Measurements from ENCODE around the gene LCTL.

The LCTL gene

GRCh38 chr15:66560856-66561525, 4.8 kb downstream of the LCTL start:
- no peak overlapping the region for H3K27ac Mint-ChIP-seq
- no peak overlapping the region for H3K4me3 Mint-ChIP-seq
- DNase-seq (ENCODE audit: low spot score in 2 of 2) (no peak), ATAC-seq (no peak)
- no peaks in the 10 kb centered on the region for H3K4me1 Mint-ChIP-seq
- H3K9me3 Mint-ChIP-seq: no peaks in the 10 kb centered on the region
- no peaks in the 10 kb centered on the region for H3K36me3 Mint-ChIP-seq

- H3K9me3 Mint-ChIP-seq: no peaks in the 10 kb centered on the region
- no peak overlapping the region for H3K27ac Mint-ChIP-seq
- H3K4me3 Mint-ChIP-seq: no peak overlapping the region
- DNase-seq (ENCODE audit: low spot score in 2 of 2) (no peak), ATAC-seq (no peak)
- H3K36me3 Mint-ChIP-seq: no peaks in the 10 kb centered on the region
- H3K4me1 Mint-ChIP-seq: no peaks in the 10 kb centered on the region
Measured at GRCh38 chr15:66558271-66558670, 7.5 kb downstream of the LCTL start.

GRCh38 chr15:66555685-66556084, 10.1 kb downstream of the LCTL start:
- DNase-seq (ENCODE audit: low spot score in 2 of 2) (no peak), ATAC-seq (no peak)
- no peaks in the 10 kb centered on the region for H3K36me3 Mint-ChIP-seq
- H3K4me1 Mint-ChIP-seq: no peaks in the 10 kb centered on the region
- H3K4me3 Mint-ChIP-seq: no peak overlapping the region
- no peak overlapping the region for H3K27ac Mint-ChIP-seq
- no peaks in the 10 kb centered on the region for H3K9me3 Mint-ChIP-seq

- ATAC-seq: no peak
- H3K27ac Mint-ChIP-seq: no peak overlapping the region
- DNase-seq (ENCODE audit: low spot score in 2 of 2): no peak
Measured at GRCh38 chr15:66545255-66545654, 20.5 kb downstream of the LCTL start.

GRCh38 chr15:66542896-66543295, 22.9 kb downstream of the LCTL start:
- Mint-ChIP-seq H3K36me3 (peaks cover 55% of the 10 kb centered on the region), H3K27ac (no peak overlapping the region), H3K4me3 (no peak overlapping the region), H3K9me3 (no peaks in the 10 kb centered on the region), H3K4me1 (no peaks in the 10 kb centered on the region)
- ATAC-seq (no peak), DNase-seq (ENCODE audit: low spot score in 2 of 2) (no peak)

More at GRCh38 chr15:66545255-66545654, 20.5 kb downstream of the LCTL start:
- no peaks in the 10 kb centered on the region for H3K9me3 Mint-ChIP-seq
- no peak overlapping the region for H3K4me3 Mint-ChIP-seq
- H3K4me1 Mint-ChIP-seq: no peaks in the 10 kb centered on the region
- peaks cover 43% of the 10 kb centered on the region for H3K36me3 Mint-ChIP-seq

GRCh38 chr15:66535056-66535455, 30.7 kb downstream of the LCTL start:
- Mint-ChIP-seq H3K4me1 (no peaks in the 10 kb centered on the region), H3K27ac (no peak overlapping the region), H3K9me3 (no peaks in the 10 kb centered on the region), H3K4me3 (no peak overlapping the region), H3K36me3 (peaks cover 66% of the 10 kb centered on the region)
- no peak for ATAC-seq
- DNase-seq (ENCODE audit: low spot score in 2 of 2): no peak

- DNase-seq (ENCODE audit: low spot score in 2 of 2): no peak
- Mint-ChIP-seq H3K4me1 (no peaks in the 10 kb centered on the region), H3K27ac (no peak overlapping the region), H3K9me3 (no peaks in the 10 kb centered on the region), H3K36me3 (peaks cover 84% of the 10 kb centered on the region), H3K4me3 (no peak overlapping the region)
- ATAC-seq: no peak
Measured at GRCh38 chr15:66524838-66525237, 41.0 kb downstream of the LCTL start.

GRCh38 chr15:66523926-66524325, 41.9 kb downstream of the LCTL start:
- peaks cover 84% of the 10 kb centered on the region for H3K36me3 Mint-ChIP-seq
- ATAC-seq (no peak), DNase-seq (ENCODE audit: low spot score in 2 of 2) (no peak)
- no peaks in the 10 kb centered on the region for H3K9me3 Mint-ChIP-seq
- no peak overlapping the region for H3K4me3 Mint-ChIP-seq
- no peak overlapping the region for H3K27ac Mint-ChIP-seq
- no peaks in the 10 kb centered on the region for H3K4me1 Mint-ChIP-seq

- no peaks in the 10 kb centered on the region for H3K4me1 Mint-ChIP-seq
- H3K27ac Mint-ChIP-seq: no peak overlapping the region
- H3K9me3 Mint-ChIP-seq: no peaks in the 10 kb centered on the region
- ATAC-seq (no peak), DNase-seq (ENCODE audit: low spot score in 2 of 2) (no peak)
- H3K36me3 Mint-ChIP-seq: peaks cover 80% of the 10 kb centered on the region
- no peak overlapping the region for H3K4me3 Mint-ChIP-seq
Measured at GRCh38 chr15:66515901-66516322, 49.9 kb downstream of the LCTL start.

- H3K36me3 Mint-ChIP-seq: peaks cover 77% of the 10 kb centered on the region
- DNase-seq (ENCODE audit: low spot score in 2 of 2) (no peak), ATAC-seq (no peak)
- H3K9me3 Mint-ChIP-seq: no peaks in the 10 kb centered on the region
- H3K27ac Mint-ChIP-seq: peak overlapping the region; percentile 43
- no peak overlapping the region for H3K4me3 Mint-ChIP-seq
- H3K4me1 Mint-ChIP-seq: no peaks in the 10 kb centered on the region
Measured at GRCh38 chr15:66514586-66514985, 51.2 kb downstream of the LCTL start.

GRCh38 chr15:66508293-66508883, 57.4 kb downstream of the LCTL start:
- H3K27ac Mint-ChIP-seq: no peak overlapping the region
- no peaks in the 10 kb centered on the region for H3K9me3 Mint-ChIP-seq
- peaks cover 51% of the 10 kb centered on the region for H3K36me3 Mint-ChIP-seq
- no peak for DNase-seq (ENCODE audit: low spot score in 2 of 2)
- no peak overlapping the region for H3K4me3 Mint-ChIP-seq
- ATAC-seq: no peak
- peaks cover 20% of the 10 kb centered on the region for H3K4me1 Mint-ChIP-seq

- Mint-ChIP-seq H3K36me3 (peaks cover 68% of the 10 kb centered on the region), H3K9me3 (no peaks in the 10 kb centered on the region), H3K4me3 (peak overlapping the region; percentile 83), H3K27ac (peak overlapping the region; percentile 98), H3K4me1 (peaks cover 35% of the 10 kb centered on the region)
- ATAC-seq: no peak
- no peak for DNase-seq (ENCODE audit: low spot score in 2 of 2)
Measured at GRCh38 chr15:66505818-66506217, 60.0 kb downstream of the LCTL start.

GRCh38 chr15:66505430-66505811, 60.4 kb downstream of the LCTL start:
- DNase-seq (ENCODE audit: low spot score in 2 of 2) (no peak), ATAC-seq (no peak)
- Mint-ChIP-seq H3K27ac (peak overlapping the region; percentile 98), H3K4me1 (peaks cover 38% of the 10 kb centered on the region), H3K9me3 (no peaks in the 10 kb centered on the region), H3K36me3 (peaks cover 68% of the 10 kb centered on the region), H3K4me3 (peak overlapping the region; percentile 83)

GRCh38 chr15:66504563-66505429, 61.0 kb downstream of the LCTL start, which contains the start of the genes RPL4 and ZWILCH:
TSS of gene RPL4 (minus strand) at chr15:66504855. CDS start at chr15:66504790, 65 bp downstream.
TSS of gene ZWILCH (plus strand) at chr15:66505326. CDS start at chr15:66505339, 13 bp downstream.
- Mint-ChIP-seq H3K27ac (peak within 1 kb of the TSS; percentile 98), H3K4me3 (peak within 1 kb of the TSS; percentile 83), H3K36me3 (peaks cover 69% of the 10 kb centered on the region), H3K4me1 (peaks cover 44% of the 10 kb centered on the region), H3K9me3 (no peaks in the 10 kb centered on the region)
- DNase-seq (ENCODE audit: low spot score in 2 of 2): peak; percentile 57 to 91
- peak; percentile 91 for ATAC-seq

GRCh38 chr15:66503780-66504562, 61.8 kb downstream of the LCTL start:
- H3K36me3 Mint-ChIP-seq: peaks cover 71% of the 10 kb centered on the region
- no peak for DNase-seq (ENCODE audit: low spot score in 2 of 2)
- no peaks in the 10 kb centered on the region for H3K9me3 Mint-ChIP-seq

More at GRCh38 chr15:66503780-66504562, 61.8 kb downstream of the LCTL start:
- peak overlapping the region; percentile 98 for H3K27ac Mint-ChIP-seq
- no peak for ATAC-seq
- H3K4me3 Mint-ChIP-seq: peak overlapping the region; percentile 83
- H3K4me1 Mint-ChIP-seq: peaks cover 51% of the 10 kb centered on the region

Data from stimulated activated effector memory CD8-positive, alpha-beta T cell treated with anti-CD3 and anti-CD28 coated beads, Interleukin-12 subunit alpha, Interleukin-12 subunit beta, amount 100 ng/mL, for 72 hours (primary cell).